ENCODE results near the gene ERBB4. TPM values are rescaled to one million over a fixed set of nuclear protein-coding genes. Genes with fewer than 3 reads are reported as not detected.
A peak's percentile ranks its signal among the peaks of the same experiment; 100 is the strongest.

ERBB4 gene
- total RNA-seq, 1 donor from 2014 or later: 5.5 TPM

GRCh38 chr2:211361383-211361782 lies 1177.2 kb downstream of the ERBB4 start:
- no peak for DNase-seq (ENCODE audit: low spot score)

- DNase-seq (ENCODE audit: low spot score): no peak
Observed at GRCh38 chr2:211359347-211359746, 1179.3 kb downstream of the ERBB4 start.

GRCh38 chr2:211358504-211358903 lies 1180.1 kb downstream of the ERBB4 start:
- DNase-seq (ENCODE audit: low spot score): peak; percentile 37

GRCh38 chr2:211354481-211354880 lies 1184.1 kb downstream of the ERBB4 start:
- no peak for DNase-seq (ENCODE audit: low spot score)

- DNase-seq (ENCODE audit: low spot score): no peak
Observed at GRCh38 chr2:211351987-211352386, 1186.6 kb downstream of the ERBB4 start.

- no peak for DNase-seq (ENCODE audit: low spot score)
Observed at GRCh38 chr2:211349031-211349430, 1189.6 kb downstream of the ERBB4 start.

GRCh38 chr2:211347328-211347727 lies 1191.3 kb downstream of the ERBB4 start:
- DNase-seq (ENCODE audit: low spot score): no peak

GRCh38 chr2:211344289-211344688 lies 1194.3 kb downstream of the ERBB4 start:
- no peak for DNase-seq (ENCODE audit: low spot score)

- DNase-seq (ENCODE audit: low spot score): no peak
Observed at GRCh38 chr2:211333377-211333776, 1205.2 kb downstream of the ERBB4 start.

- DNase-seq (ENCODE audit: low spot score): no peak
Observed at GRCh38 chr2:211331736-211332135, 1206.9 kb downstream of the ERBB4 start.

- no peak for DNase-seq (ENCODE audit: low spot score)
Observed at GRCh38 chr2:211329882-211330281, 1208.7 kb downstream of the ERBB4 start.

- DNase-seq (ENCODE audit: low spot score): peak; percentile 3
Observed at GRCh38 chr2:211329421-211329820, 1209.2 kb downstream of the ERBB4 start.

GRCh38 chr2:211328126-211328525 lies 1210.5 kb downstream of the ERBB4 start:
- DNase-seq (ENCODE audit: low spot score): no peak

Data from umbilical cord (tissue), 2 donors.